HFF-Myc (cell line): Measurements from ENCODE around the gene MAST1.

ENCODE experiments used
- DNase-seq: peaks from one replicate; pipeline ENCODE4 v3.0.0-alpha.2; 2011; ENCODE audit warnings: low read depth; ENCODE audit errors: extremely low read depth
- H3K4me3 ChIP-seq: replicated peaks from 2 replicates; pipeline ENCODE4 v1.5.1; 2011; ENCODE audit warnings: low read depth, mild to moderate bottlenecking, control low read depth, low read length
- TF ChIP-seq, protein P1 (sequence below): IDR thresholded peaks from 2 replicates; pipeline ENCODE4 v1.5.1; 2012; ENCODE audit warnings: mild to moderate bottlenecking, low read depth, low read length, control low read depth; ENCODE audit errors: missing control alignments

The MAST1 gene

DNA sequence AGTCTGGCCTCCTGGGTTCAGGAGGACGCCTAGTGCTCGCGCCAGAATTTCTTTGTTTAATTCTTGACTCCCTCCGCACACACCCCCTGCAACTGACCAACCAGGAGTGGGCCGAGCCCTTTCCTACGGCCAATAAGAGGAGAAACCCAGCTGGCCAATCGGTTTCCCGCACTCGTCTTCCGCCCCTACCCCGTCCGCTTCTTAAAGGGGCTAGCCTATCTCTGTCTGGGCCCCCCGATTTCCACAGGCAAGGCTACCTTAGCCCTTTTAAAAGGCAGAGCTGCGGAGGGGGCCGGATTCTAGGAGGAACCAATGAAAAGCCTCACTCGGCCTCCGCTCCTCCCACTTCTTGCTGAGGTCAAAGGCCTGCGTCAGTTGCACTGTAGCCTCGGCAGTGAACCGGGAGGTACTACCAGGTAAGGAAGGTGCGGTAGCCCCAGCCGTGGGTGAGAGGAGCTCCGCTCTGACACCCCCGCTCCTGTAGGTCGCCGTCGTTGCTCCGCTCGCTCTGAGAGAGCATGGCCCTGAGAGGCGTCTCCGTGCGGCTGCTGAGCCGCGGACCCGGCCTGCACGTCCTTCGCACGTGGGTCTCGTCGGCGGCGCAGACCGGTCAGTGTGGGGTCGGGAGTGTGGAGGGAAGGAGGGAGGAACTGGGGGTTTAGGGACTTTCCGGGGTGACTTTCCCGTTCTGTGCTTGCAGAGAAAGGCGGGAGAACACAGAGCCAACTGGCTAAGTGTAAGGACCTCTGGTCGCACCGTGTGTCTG is 52.7 kb downstream of the MAST1 start, which contains the start of gene GCDH:
Gene GCDH (plus strand): TSS at position 374 of the 766 bp plus-strand sequence. CDS start 145 bp downstream, at position 519.
- H3K4me3 ChIP-seq = peak within 1 kb of the TSS; percentile 78
- DNase-seq = peak; percentile 92
- TF ChIP-seq, protein P1, sequence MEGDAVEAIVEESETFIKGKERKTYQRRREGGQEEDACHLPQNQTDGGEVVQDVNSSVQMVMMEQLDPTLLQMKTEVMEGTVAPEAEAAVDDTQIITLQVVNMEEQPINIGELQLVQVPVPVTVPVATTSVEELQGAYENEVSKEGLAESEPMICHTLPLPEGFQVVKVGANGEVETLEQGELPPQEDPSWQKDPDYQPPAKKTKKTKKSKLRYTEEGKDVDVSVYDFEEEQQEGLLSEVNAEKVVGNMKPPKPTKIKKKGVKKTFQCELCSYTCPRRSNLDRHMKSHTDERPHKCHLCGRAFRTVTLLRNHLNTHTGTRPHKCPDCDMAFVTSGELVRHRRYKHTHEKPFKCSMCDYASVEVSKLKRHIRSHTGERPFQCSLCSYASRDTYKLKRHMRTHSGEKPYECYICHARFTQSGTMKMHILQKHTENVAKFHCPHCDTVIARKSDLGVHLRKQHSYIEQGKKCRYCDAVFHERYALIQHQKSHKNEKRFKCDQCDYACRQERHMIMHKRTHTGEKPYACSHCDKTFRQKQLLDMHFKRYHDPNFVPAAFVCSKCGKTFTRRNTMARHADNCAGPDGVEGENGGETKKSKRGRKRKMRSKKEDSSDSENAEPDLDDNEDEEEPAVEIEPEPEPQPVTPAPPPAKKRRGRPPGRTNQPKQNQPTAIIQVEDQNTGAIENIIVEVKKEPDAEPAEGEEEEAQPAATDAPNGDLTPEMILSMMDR = no peak

DNA sequence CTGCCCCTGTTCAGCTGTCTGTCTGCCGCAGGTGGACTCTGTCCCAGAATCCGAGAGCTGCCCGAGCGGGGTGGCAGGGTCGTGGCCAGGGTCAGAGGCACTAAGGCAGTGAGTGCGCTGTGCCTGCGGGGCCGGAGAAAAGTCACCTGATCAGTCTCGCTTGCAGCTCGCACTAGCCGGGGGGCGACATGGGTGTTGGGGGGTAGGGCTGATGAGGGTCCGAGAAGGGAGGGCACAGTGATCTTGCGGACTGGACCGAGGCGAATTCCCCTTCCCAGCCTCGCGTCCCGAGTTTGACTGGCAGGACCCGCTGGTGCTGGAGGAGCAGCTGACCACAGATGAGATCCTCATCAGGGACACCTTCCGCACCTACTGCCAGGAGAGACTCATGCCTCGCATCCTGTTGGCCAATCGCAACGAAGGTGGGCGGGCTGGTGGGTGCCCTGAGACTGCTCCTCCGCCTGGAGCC is 53.3 kb downstream of the MAST1 start:
- TF ChIP-seq, protein P1 = no peak
- no peak for DNase-seq
- peak overlapping the region; percentile 78 for H3K4me3 ChIP-seq

DNA sequence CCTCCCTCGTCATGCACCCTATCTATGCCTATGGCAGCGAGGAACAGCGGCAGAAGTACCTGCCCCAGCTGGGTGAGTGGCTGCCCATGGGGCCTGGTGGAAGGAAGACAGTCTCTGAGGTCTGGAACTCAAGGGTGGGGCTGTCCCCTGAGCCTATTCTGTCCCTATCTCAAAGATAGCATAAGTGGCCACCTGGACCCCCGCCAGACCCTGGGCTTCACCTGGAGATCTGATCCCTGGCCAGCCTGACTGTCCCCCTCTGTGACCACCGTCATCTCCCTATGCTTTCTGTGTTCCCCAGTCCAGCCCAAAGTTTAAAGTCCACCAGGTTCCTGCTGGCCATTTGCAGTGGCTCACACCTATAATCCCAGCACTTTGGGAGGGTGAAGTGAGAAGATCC is 55.3 kb downstream of the MAST1 start:
- DNase-seq = no peak
- TF ChIP-seq, protein P1 = no peak
- H3K4me3 ChIP-seq = no peak overlapping the region

DNA sequence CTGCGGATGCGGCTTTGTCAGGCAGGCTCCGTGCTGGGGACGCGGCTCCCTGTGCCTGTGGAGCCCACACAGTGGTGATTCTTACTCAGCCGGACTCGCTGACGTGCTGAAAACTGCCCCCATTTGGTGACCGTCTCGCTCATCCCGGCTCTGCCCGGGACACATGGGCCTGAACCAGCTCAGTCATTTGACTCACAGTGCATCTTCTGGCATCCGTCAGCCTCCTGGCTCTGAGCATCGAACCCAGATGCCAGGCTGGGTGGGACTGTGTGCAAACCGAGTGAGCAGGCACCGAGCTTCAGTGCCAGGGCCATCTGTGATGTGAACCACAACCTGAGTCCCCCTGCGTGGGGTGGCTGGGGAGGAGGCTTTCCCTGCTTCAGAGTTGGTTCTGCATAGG is 58.1 kb downstream of the MAST1 start:
- no peak overlapping the region for H3K4me3 ChIP-seq
- DNase-seq = no peak
- TF ChIP-seq, protein P1 = no peak

DNA sequence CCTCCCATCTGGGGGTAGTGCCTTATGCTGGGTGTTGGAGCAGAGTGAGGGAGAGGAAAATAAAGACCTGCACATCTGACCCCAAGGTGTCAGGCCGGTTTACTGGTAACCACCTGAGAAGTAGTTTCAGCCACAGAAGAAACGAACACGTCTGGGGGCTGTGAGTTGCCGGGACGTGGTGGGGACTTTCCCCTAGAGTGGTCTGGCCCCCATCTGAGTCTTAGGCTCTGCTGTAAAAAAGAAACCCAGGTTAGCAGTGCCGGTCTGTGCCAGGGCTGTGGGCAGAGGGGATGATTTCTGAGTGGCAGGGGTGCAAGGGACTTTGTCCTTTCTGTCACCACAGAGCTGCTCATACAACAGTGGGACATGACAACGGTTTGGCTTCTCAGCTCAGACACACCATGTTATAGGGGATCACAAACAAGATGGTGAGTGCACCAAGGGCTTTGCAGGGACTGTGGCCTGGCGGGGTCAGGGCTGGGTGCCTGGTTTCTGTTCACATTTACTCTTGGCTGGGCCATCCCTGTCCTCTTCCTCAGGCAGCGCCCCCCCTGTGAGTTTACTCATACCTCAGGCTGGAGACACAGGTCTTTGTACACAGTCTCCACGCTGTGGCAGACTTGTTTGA is 61.7 kb downstream of the MAST1 start:
- no peak overlapping the region for H3K4me3 ChIP-seq
- DNase-seq = no peak

DNA sequence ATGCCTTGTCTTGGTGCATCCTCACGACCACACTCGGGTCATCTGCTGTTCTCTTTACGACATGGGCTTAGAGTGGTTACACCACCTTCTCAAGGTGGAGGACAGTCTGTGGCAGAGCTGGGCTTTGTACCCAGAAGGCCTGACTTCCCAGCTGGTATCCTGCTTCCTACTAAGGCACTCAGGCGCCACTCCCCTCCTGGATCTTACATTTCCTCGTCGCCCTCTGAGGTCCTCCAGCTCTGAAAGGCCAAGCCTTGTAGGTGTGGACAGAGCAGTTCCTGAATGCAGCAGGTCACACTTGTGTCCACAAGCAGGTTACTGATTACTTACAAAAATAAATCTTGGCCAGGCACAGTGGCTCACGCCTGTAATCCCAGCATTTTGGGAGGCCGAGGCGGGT is 68.9 kb downstream of the MAST1 start:
- DNase-seq = no peak

More for the DNA sequence above, 61.7 kb downstream of the MAST1 start:
- TF ChIP-seq, protein P1 = no peak

More for the DNA sequence above, 68.9 kb downstream of the MAST1 start:
- TF ChIP-seq, protein P1 = no peak
- H3K4me3 ChIP-seq = no peak overlapping the region
